A673 (cell line): ENCODE data around the gene YKT6.

ENCODE experiments used
- EZH2 ChIP-seq: fragments of 200-600 bp; sonication (generic); IDR thresholded peaks from 2 replicates; pipeline ENCODE4 v1.6.1; 2017; ENCODE audit warnings: borderline replicate concordance, low read depth, mild to moderate bottlenecking, mixed read lengths, antibody characterized with exemption, low read length; ENCODE audit not compliant: poor library complexity, severe bottlenecking
- TF ChIP-seq, protein P1 (sequence below): fragments of 300-800, 200-600 bp; sonication (generic); conservative IDR thresholded peaks from 2 replicates; pipeline ENCODE4 v1.5.1; 2017; ENCODE audit warnings: low read depth, mild to moderate bottlenecking, antibody characterized with exemption, low read length, moderate library complexity, mixed read lengths

DNA sequence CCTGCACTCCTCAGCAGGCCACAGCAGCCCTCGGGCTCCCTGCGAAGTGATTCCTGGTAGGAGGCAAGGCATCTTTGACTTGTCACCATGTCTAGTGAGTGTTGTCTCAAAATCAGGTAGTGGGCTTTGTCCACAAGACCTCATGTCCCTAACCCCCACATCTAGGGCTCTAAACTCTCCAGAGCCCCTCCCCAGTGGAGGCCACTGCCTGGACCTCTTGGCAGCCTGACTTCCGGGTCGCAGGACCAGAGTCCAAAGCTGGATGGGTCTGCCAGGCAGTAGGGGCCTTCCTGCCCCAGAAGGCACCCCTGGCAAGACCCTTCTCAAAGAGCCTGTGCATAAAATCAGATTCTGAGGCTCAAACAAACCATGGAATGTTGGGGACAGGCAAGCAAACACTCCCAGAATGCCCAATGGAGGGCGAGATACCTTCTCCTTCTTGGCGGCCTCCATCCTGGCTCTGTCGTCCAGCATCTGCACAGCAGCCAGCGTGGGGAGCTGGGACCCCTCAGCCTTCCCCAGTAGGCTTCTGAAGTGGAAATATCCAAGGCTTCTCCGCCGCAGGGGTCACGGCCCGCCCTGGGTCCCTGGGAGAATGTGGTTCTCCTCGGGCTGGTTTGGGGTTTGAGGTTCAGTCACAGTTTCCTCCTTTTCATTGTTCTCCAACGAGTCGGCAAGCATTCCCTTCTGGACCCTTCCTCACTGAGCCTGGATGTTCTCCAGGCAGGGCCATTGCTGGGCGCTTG is 12.1 kb upstream of the YKT6 start:
- TF ChIP-seq, protein P1, sequence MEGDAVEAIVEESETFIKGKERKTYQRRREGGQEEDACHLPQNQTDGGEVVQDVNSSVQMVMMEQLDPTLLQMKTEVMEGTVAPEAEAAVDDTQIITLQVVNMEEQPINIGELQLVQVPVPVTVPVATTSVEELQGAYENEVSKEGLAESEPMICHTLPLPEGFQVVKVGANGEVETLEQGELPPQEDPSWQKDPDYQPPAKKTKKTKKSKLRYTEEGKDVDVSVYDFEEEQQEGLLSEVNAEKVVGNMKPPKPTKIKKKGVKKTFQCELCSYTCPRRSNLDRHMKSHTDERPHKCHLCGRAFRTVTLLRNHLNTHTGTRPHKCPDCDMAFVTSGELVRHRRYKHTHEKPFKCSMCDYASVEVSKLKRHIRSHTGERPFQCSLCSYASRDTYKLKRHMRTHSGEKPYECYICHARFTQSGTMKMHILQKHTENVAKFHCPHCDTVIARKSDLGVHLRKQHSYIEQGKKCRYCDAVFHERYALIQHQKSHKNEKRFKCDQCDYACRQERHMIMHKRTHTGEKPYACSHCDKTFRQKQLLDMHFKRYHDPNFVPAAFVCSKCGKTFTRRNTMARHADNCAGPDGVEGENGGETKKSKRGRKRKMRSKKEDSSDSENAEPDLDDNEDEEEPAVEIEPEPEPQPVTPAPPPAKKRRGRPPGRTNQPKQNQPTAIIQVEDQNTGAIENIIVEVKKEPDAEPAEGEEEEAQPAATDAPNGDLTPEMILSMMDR, result no peak
- TF ChIP-seq EZH2, result no peak
